GDM1 (cell line): ENCODE data around the gene FAM20C.
"Not testable (repeated sequence)": the region's sequence is repeated elsewhere in the genome, so short reads cannot be mapped to it uniquely, and the experiment has no call there.

Source experiments
- DNase-seq: peaks from one replicate; lab custom pipeline; 2025; lab: John Stamatoyannopoulos, UW

The FAM20C gene

GRCh38 chr7:259751-260405, 67.5 kb downstream of the FAM20C start:
- no peak for DNase-seq

GRCh38 chr7:260441-261281, 68.3 kb downstream of the FAM20C start:
- no peak for DNase-seq

- no peak for DNase-seq
These were observed 69.2 kb downstream of the FAM20C start for GRCh38 chr7:261341-262250.

- DNase-seq, result no peak
These were observed 69.8 kb downstream of the FAM20C start for GRCh38 chr7:262251-262572.

GRCh38 chr7:262631-263311, 70.4 kb downstream of the FAM20C start:
- not testable (repeated sequence) for DNase-seq

- DNase-seq, result not testable (repeated sequence)
These were observed 71.3 kb downstream of the FAM20C start for GRCh38 chr7:263483-264351.

GRCh38 chr7:264541-265191, 72.3 kb downstream of the FAM20C start:
- no peak for DNase-seq

GRCh38 chr7:265192-265997, 73.0 kb downstream of the FAM20C start:
- no peak for DNase-seq

GRCh38 chr7:265998-266850, 73.9 kb downstream of the FAM20C start:
- no peak for DNase-seq

GRCh38 chr7:266851-267840, 74.8 kb downstream of the FAM20C start:
- no peak for DNase-seq

- no peak for DNase-seq
These were observed 76.6 kb downstream of the FAM20C start for GRCh38 chr7:268991-269390.

- no peak for DNase-seq
These were observed 77.3 kb downstream of the FAM20C start for GRCh38 chr7:269721-270120.

- no peak for DNase-seq
These were observed 78.1 kb downstream of the FAM20C start for GRCh38 chr7:270351-270983.

- no peak for DNase-seq
These were observed 79.1 kb downstream of the FAM20C start for GRCh38 chr7:271266-272107.

GRCh38 chr7:272108-272615, 79.8 kb downstream of the FAM20C start:
- DNase-seq, result no peak

GRCh38 chr7:272631-273030, 80.3 kb downstream of the FAM20C start:
- no peak for DNase-seq
